Measurements from ENCODE around the gene BMERB1. TPM values are rescaled to one million over a fixed set of nuclear protein-coding genes. Genes with fewer than 3 reads are reported as not detected.

The BMERB1 gene
- total RNA-seq, 4 donors from 2014 or later: 75.6 to 103 (median 92.9) TPM

- DNase-seq (ENCODE audit: extremely low spot score): no peak
- H3K27ac ChIP-seq (replicated peaks in 1 of 4): no peak overlapping the region
- intact Hi-C loops (cut with DNase I): no loop called here
- no peak overlapping the region for H3K4me3 ChIP-seq
- H3K27me3 ChIP-seq: no peaks in the 10 kb centered on the region
- peaks cover 51 to 89% (median 81%) of the 10 kb centered on the region in 4 donors for H3K36me3 ChIP-seq
- no peaks in the 10 kb centered on the region for H3K9me3 ChIP-seq
- peaks cover 0 to 12% (median 6%) of the 10 kb centered on the region in 4 donors for H3K4me1 ChIP-seq
- TF ChIP-seq POLR2A (IDR thresholded peaks at IDR 0.05; ENCODE audit: low read depth) (no peak), CTCF (IDR thresholded peaks at IDR 0.05) (no peak), EP300 (IDR thresholded peaks at IDR 0.05) (no peak), POLR2AphosphoS5 (IDR thresholded peaks at IDR 0.05) (no peak)
- 95% methylated on average over 9 of the region's 9 CpGs for WGBS
Observed at GRCh38 chr16:15635926-15636325, 201.5 kb downstream of the BMERB1 start.

- DNase-seq (ENCODE audit: extremely low spot score): no peak
- intact Hi-C loops (cut with DNase I): no loop called here
- Histone ChIP-seq H3K27me3 (no peaks in the 10 kb centered on the region), H3K9me3 (no peaks in the 10 kb centered on the region), H3K27ac (replicated peaks in 1 of 4) (no peak overlapping the region), H3K36me3 (peaks cover 46 to 84% (median 76%) of the 10 kb centered on the region in 4 donors), H3K4me1 (peaks cover 5 to 16% (median 11%) of the 10 kb centered on the region in 4 donors), H3K4me3 (no peak overlapping the region)
- no peak for TF ChIP-seq POLR2A (IDR thresholded peaks at IDR 0.05; ENCODE audit: low read depth)
- TF ChIP-seq POLR2AphosphoS5 (IDR thresholded peaks at IDR 0.05): no peak
- TF ChIP-seq CTCF (IDR thresholded peaks at IDR 0.05): no peak
- no peak for TF ChIP-seq EP300 (IDR thresholded peaks at IDR 0.05)
Observed at GRCh38 chr16:15636392-15636873, 202.0 kb downstream of the BMERB1 start.

Other genes with a start within 250 kb of the BMERB1 start
- 10 to 100 TPM; 10.4 to 35.5 (median 17.5) TPM for gene NPIPA5, start 56.3 kb upstream of the BMERB1 start, total RNA-seq
- 1 to 10 TPM; 6.6 to 9.5 (median 9.3) TPM for gene MPV17L, start 38.8 kb upstream of the BMERB1 start, total RNA-seq
- gene MARF1, start 208.6 kb downstream of the BMERB1 start, total RNA-seq: 10 to 100 TPM; 36.6 to 57.3 (median 52.0) TPM
- gene NDE1, start 215.7 kb downstream of the BMERB1 start, total RNA-seq: 10 to 100 TPM; 46.1 to 94.9 (median 70.1) TPM